B cell (primary cell): Measurements from ENCODE around the gene MZB1. TPM values are rescaled to one million over a fixed set of nuclear protein-coding genes. Genes with fewer than 3 reads are reported as not detected.
A peak's percentile ranks its signal among the peaks of the same experiment; 100 is the strongest.

ENCODE experiments used
- ATAC-seq: fragments of 200-7000 bp; cut with Tn5 transposase; one replicate; pipeline ENCODE4 v1.10.0; 2021; ENCODE audit warnings: low read depth, mild to moderate bottlenecking, moderate number of reproducible peaks, moderate library complexity
- CTCF ChIA-PET: fragments of 350-600 bp; sonication (Branson Sonifier 250); formaldehyde crosslinking; loops from one replicate; lab custom pipeline; 2021; ENCODE audit warnings: antibody characterized with exemption, inconsistent platforms; lab: Charles Lee
- POLR2A ChIA-PET: fragments of 350-600 bp; sonication (Branson Sonifier 250); formaldehyde crosslinking; loops from one replicate; lab custom pipeline; 2021; ENCODE audit warnings: antibody characterized with exemption; lab: Charles Lee
- DNase-seq: peaks from one replicate; pipeline ENCODE4 v3.0.0; 2013
- H2AFZ ChIP-seq: 2 replicates; pipeline ENCODE4 v1.6.1; 2012; ENCODE audit warnings: mild to moderate bottlenecking, low read depth, low read length; ENCODE audit not compliant: insufficient read depth, poor library complexity, severe bottlenecking
- H3K27ac ChIP-seq, 2 donors: 1 replicate in 1 of 2; 2 replicates in 1 of 2; pipeline ENCODE4 v1.5.1; 2012 to 2013; ENCODE audit warnings: low read length in 2 of 2, mild to moderate bottlenecking in 2 of 2, moderate library complexity in 1 of 2
- H3K27me3 ChIP-seq, 4 experiments: fragments of 200-600 bp in 1 of 4; sonication (generic) in 1 of 4; replicated peaks in 1 of 4; 1 replicate in 2 of 4; 2 replicates in 2 of 4; pipeline versions ENCODE4 v1.6.1 to v1.7.0; 2013 to 2016; ENCODE audit warnings: low read length in 3 of 4, mild to moderate bottlenecking in 2 of 4, mixed read lengths in 1 of 4, moderate library complexity in 1 of 4; ENCODE audit not compliant: insufficient read depth in 4 of 4, control insufficient read depth in 3 of 4; ENCODE audit errors: control extremely low read depth in 1 of 4
- H3K36me3 ChIP-seq, 2 experiments: replicated peaks in 1 of 2; 1 replicate in 1 of 2; 2 replicates in 1 of 2; pipeline versions ENCODE4 v1.6.1 to v1.7.1; 2013; ENCODE audit warnings: low read length in 1 of 2; ENCODE audit not compliant: insufficient read depth in 2 of 2, control insufficient read depth in 1 of 2; ENCODE audit errors: control extremely low read depth in 1 of 2, extremely low read depth in 1 of 2
- H3K4me1 ChIP-seq, 2 donors: fragments of 200-600 bp in 1 of 2; sonication (generic) in 1 of 2; 1 replicate in 1 of 2; 2 replicates in 1 of 2; pipeline versions ENCODE4 v1.5.1 to v1.6.1; 2013 to 2017; ENCODE audit warnings: low read length in 2 of 2; ENCODE audit not compliant: control insufficient read depth in 2 of 2, insufficient read depth in 2 of 2
- H3K4me2 ChIP-seq: replicated peaks from 2 replicates; pipeline ENCODE3; 2012; ENCODE audit warnings: mild to moderate bottlenecking, low read depth, low read length; ENCODE audit not compliant: poor library complexity, severe bottlenecking
- H3K4me3 ChIP-seq, 5 experiments: fragments of 200-600 bp in 1 of 5; sonication (generic) in 1 of 5; 1 replicate in 3 of 5; 2 replicates in 2 of 5; pipeline versions ENCODE4 v1.5.1 to v1.7.0; 2011 to 2016; ENCODE audit warnings: low read length in 4 of 5, mild to moderate bottlenecking in 4 of 5, low read depth in 2 of 5, control low read depth in 1 of 5, moderate library complexity in 1 of 5; ENCODE audit not compliant: insufficient read depth in 1 of 5; ENCODE audit errors: control extremely low read depth in 1 of 5, extremely low read depth in 1 of 5
- H3K79me2 ChIP-seq: fragments of 200-600 bp; sonication (generic); one replicate; pipeline ENCODE4 v1.6.0; 2016; ENCODE audit warnings: low read length; ENCODE audit not compliant: control insufficient read depth, insufficient read depth
- H3K9ac ChIP-seq: fragments of 200-600 bp; sonication (generic); 2 replicates; pipeline ENCODE4 v1.6.1; 2017; ENCODE audit warnings: mild to moderate bottlenecking, low read length, moderate library complexity
- H3K9me3 ChIP-seq, 3 donors: one replicate each; pipeline versions ENCODE4 v1.6.1 to v1.7.1; 2013; ENCODE audit warnings: low read length in 2 of 3; ENCODE audit not compliant: control insufficient read depth in 2 of 3, insufficient read depth in 1 of 3; ENCODE audit errors: control extremely low read depth in 1 of 3
- H4K20me1 ChIP-seq: 2 replicates; pipeline ENCODE4 v1.6.0; 2012; ENCODE audit warnings: mild to moderate bottlenecking, low read length; ENCODE audit not compliant: insufficient read depth, control insufficient read depth, poor library complexity, severe bottlenecking
- H3K27ac Mint-ChIP-seq: one replicate; pipeline ENCODE4 v1.8.0; 2021; ENCODE audit warnings: mixed read lengths
- H3K27me3 Mint-ChIP-seq: one replicate; pipeline ENCODE4 v1.8.0; 2021; ENCODE audit warnings: mixed read lengths
- H3K4me1 Mint-ChIP-seq: one replicate; pipeline ENCODE4 v1.8.0; 2021; ENCODE audit warnings: mixed read lengths
- H3K4me3 Mint-ChIP-seq: one replicate; pipeline ENCODE4 v1.8.0; 2021; ENCODE audit warnings: mixed read lengths
- H3K9me3 Mint-ChIP-seq: one replicate; pipeline ENCODE4 v1.8.0; 2022; ENCODE audit warnings: mixed read lengths; ENCODE audit not compliant: insufficient read depth
- CTCF ChIP-seq: fragments of 200-600 bp; IDR thresholded peaks from one replicate; pipeline ENCODE4 v1.8.0; 2022; ENCODE audit warnings: antibody characterized with exemption, mild to moderate bottlenecking
- EZH2 ChIP-seq: IDR thresholded peaks from 2 replicates; pipeline ENCODE4 v1.6.1; 2012; ENCODE audit warnings: borderline replicate concordance, low read depth, mild to moderate bottlenecking, moderate library complexity, low read length; ENCODE audit not compliant: insufficient read depth, poor library complexity, severe bottlenecking
- WGBS: methylation state at CpG from one replicate; pipeline ENCODE4 v1.1.5; 2013; ENCODE audit warnings: missing lambda C conversion rate; ENCODE audit not compliant: insufficient coverage; 5-methylcytosine and 5-hydroxymethylcytosine counted together
- intact Hi-C: fragments of 100-400 bp; cut with micrococcal nuclease; formaldehyde crosslinking; loops from one replicate; pipeline ENCODE4 v1.10.0; 2022
- polyA plus RNA-seq: library from polyadenylated mRNA; depleted of rRNA; stranded (reverse); fragments of >200 nt; gene quantifications from 2 replicates; pipeline ENCODE4 v1.2.3, GENCODE V29; 2012
- total RNA-seq, 2 donors: library from RNA; stranded (reverse); fragments of 120-200 nt in 1 of 2; gene quantifications; 1 replicate in 1 of 2; 2 replicates in 1 of 2; pipeline versions ENCODE4 v1.2.3 to v1.2.4, GENCODE V29; 2013 to 2022

The MZB1 gene
- total and polyA plus RNA-seq, 2 donors (not counting 1 experiment from before 2014, with no cell fraction given), result 72.2 to 306 TPM

- WGBS, result 89% methylated on average over 72 of the region's 76 CpGs
- Histone ChIP-seq H3K4me3 (peak within 1 kb of the TSS; percentile 69 to 90 (median 80)), H3K27ac (no peak within 1 kb of the TSS), H3K4me2 (peak within 1 kb of the TSS; percentile 91), H2AFZ (peak within 1 kb of the TSS; percentile 88), H3K9ac (peak within 1 kb of the TSS; percentile 70), H3K9me3 (peaks cover 0 to 4% (median 0%) of the 10 kb centered on the region in 3 donors), H3K36me3 (no peaks in the 10 kb centered on the region), H3K79me2 (peaks cover 8% of the 10 kb centered on the region), H3K4me1 (peaks cover 28 to 42% of the 10 kb centered on the region in 2 donors), H3K27me3 (no peaks in the 10 kb centered on the region), H4K20me1 (peaks cover 7% of the 10 kb centered on the region)
- H3K4me1 Mint-ChIP-seq, result peaks cover 27% of the 10 kb centered on the region
- H3K9me3 Mint-ChIP-seq, result no peaks in the 10 kb centered on the region
- TF ChIP-seq CTCF (no peak), EZH2 (no peak)
- no peaks in the 10 kb centered on the region for H3K27me3 Mint-ChIP-seq
- intact Hi-C loops, result loop anchor here (1.0 to 5.0 kb wide), 3 partner anchors 9 to 818 kb away; partner anchors contain the start of genes HSPA9 and SPATA24
- peak within 1 kb of the TSS; percentile 53 for H3K27ac Mint-ChIP-seq
- ATAC-seq (no peak), DNase-seq (no peak)
- POLR2A ChIA-PET, result interaction anchor here (1.6 to 8.4 kb wide), 2 partner anchors 53 to 54 kb away, joined by 4 to 70 read pairs; partner anchors contain the start of gene PAIP2
- CTCF ChIA-PET, result interaction anchor here (0.5 to 1.9 kb wide), 7 partner anchors 9 to 146 kb away, joined by 3 to 8 read pairs (median 4); partner anchors contain the start of genes PAIP2 and SPATA24
- H3K4me3 Mint-ChIP-seq, result peak within 1 kb of the TSS; percentile 99
These were observed 5.2 kb upstream of the MZB1 start, which contains the start of gene PROB1 for GRCh38 chr5:139394654-139395566. PROB1 (minus strand) TSS chr5:139395104; CDS start chr5:139395081, 23 bp downstream.
